ENCODE measurements around the gene KCNAB2. TPM values are rescaled to one million over a fixed set of nuclear protein-coding genes. Genes with fewer than 3 reads are reported as not detected.

KCNAB2 gene
- total RNA-seq, 1 donor, result 4.0 TPM

DNA sequence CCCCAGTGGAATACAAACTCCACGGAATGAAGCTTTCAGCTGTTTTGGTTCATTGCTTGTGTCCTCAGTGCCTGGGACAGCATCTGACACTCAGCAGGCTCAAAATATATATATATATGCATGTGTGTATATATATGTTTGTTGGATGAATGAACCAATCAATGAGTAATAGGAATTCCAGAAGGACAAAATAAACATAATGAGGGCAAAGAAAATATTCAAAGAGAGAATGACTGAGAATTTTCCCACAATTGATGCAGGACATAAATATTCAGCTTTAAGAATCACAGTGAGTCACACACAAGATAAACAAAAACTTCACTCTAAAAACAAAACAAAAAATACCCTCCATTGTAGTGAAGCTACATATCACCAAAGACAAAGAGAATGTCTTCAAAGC lies 70.4 kb downstream of the KCNAB2 start:
- DNase-seq (ENCODE audit: low read depth), result no peak
- TF ChIP-seq, protein P1, sequence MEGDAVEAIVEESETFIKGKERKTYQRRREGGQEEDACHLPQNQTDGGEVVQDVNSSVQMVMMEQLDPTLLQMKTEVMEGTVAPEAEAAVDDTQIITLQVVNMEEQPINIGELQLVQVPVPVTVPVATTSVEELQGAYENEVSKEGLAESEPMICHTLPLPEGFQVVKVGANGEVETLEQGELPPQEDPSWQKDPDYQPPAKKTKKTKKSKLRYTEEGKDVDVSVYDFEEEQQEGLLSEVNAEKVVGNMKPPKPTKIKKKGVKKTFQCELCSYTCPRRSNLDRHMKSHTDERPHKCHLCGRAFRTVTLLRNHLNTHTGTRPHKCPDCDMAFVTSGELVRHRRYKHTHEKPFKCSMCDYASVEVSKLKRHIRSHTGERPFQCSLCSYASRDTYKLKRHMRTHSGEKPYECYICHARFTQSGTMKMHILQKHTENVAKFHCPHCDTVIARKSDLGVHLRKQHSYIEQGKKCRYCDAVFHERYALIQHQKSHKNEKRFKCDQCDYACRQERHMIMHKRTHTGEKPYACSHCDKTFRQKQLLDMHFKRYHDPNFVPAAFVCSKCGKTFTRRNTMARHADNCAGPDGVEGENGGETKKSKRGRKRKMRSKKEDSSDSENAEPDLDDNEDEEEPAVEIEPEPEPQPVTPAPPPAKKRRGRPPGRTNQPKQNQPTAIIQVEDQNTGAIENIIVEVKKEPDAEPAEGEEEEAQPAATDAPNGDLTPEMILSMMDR (IDR thresholded peaks at IDR 0.05; ENCODE audit: insufficient read depth, low read length), result no peak
- no peak overlapping the region for H3K4me3 ChIP-seq (ENCODE audit: low read depth, low read length)

DNA sequence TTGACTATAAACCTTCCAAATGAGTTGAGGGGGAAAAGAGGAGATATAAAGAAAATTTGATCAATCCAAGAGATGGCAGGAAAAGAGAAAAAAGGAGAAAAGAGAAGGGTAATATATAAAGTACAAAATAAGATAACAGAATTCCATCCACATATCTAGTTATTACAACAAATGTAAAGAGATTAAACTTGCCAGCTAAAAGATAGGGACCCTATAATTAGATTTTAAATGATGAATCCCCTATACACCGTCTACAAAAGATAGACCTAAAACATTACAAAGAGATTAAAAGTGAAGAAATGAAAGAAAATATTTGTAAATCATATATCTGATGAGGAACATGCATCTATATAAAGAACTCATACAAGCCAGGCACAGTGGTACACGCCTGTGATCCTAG lies 71.4 kb downstream of the KCNAB2 start:
- TF ChIP-seq, protein P1 (IDR thresholded peaks at IDR 0.05; ENCODE audit: insufficient read depth, low read length), result no peak
- H3K4me3 ChIP-seq (ENCODE audit: low read depth, low read length), result no peak overlapping the region
- DNase-seq (ENCODE audit: low read depth), result no peak

DNA sequence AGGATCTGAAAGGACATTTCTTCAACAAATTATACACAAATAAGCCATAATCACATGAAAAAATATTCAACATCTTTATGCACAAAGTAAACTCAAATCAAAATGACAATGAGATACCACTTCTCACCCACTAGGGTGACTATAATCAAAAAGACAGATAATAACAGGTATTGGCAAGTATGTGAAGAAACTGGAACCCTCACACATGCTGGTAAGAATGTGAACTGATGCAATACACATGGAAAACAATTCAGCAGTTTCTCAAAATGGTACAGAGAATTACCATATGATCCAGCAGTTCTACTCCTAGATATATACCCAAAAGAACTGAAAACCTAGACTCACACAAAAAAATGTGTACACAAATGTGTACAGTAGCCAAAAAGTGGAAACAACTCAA lies 71.9 kb downstream of the KCNAB2 start:
- no peak for DNase-seq (ENCODE audit: low read depth)
- TF ChIP-seq, protein P1 (IDR thresholded peaks at IDR 0.05; ENCODE audit: insufficient read depth, low read length), result no peak
- H3K4me3 ChIP-seq (ENCODE audit: low read depth, low read length), result no peak overlapping the region

DNA sequence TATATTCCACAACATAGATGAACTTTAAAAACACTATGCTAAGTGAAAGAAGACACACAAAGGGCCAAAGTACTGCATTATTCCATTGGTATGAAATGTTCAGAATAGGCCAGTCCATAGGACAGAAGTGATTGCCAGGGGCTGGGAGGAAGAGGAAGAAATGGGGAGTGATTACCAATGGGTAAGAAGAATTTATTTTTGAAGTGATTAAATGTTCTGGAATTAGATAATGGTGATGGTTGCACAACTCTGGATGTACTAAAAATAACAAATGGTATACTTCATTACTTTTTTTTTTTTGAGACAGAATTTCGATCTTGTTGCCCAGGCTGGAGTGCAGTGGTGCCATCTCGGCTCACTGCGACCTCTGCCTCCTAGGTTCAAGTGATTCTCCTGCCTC lies 72.7 kb downstream of the KCNAB2 start:
- TF ChIP-seq, protein P1 (IDR thresholded peaks at IDR 0.05; ENCODE audit: insufficient read depth, low read length), result no peak
- no peak overlapping the region for H3K4me3 ChIP-seq (ENCODE audit: low read depth, low read length)
- DNase-seq (ENCODE audit: low read depth), result peak; percentile 23

DNA sequence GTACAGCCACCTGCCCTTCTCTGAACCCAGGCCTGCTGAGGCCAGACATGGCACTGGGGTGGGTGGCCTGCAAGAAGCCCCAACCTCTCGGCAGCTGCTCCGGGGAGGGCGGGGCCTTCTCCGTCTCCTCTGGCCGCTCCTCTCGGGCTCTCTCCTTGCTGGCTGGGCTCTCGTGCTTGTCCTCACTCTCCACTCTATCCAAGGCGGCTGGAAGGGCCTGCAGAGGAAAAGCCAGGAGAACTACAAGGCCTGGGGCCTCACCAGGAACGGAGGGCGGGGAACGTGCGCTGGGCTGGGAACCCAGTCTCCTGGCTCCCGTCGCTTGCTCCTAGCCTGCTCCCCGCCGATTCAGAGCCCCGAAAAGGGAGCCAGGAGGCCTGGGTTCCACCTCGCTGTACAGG lies 75.3 kb downstream of the KCNAB2 start:
- H3K4me3 ChIP-seq (ENCODE audit: low read depth, low read length), result no peak overlapping the region
- no peak for DNase-seq (ENCODE audit: low read depth)
- TF ChIP-seq, protein P1 (IDR thresholded peaks at IDR 0.05; ENCODE audit: insufficient read depth, low read length), result no peak

DNA sequence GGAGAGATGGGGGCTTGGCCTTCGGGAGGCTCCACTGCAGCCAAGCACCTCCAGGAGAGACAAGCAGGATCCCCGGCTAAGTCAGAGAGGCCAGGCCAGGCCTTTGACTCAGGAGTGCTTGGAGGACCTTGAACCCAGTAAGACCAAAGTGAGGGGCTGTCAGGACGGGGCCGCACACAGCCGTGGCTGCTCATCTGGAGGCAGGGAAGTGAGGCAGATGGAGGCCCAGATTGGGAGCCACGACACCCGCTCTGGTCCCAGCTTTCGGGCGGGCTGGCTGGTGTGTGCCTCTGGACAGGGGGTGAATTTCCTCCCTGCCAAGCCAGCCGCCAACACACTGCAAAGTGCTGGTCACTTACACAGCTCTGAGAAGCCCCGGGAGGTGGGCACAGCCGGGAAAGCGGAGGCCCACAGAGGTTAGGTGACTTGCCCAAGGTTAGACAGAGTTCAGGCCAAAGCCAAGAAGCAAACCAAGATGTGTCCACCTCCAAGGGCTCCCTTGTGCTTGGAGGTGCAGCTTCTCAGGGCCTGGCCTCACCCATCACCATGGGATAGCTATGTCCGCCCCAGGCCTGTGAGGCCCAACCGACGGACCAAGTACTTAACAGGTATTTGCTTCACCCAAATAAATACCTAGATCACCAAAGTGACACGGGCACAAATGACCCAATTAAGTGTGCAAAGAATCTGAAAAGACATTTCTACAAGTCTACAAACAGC lies 76.1 kb downstream of the KCNAB2 start:
- TF ChIP-seq, protein P1 (IDR thresholded peaks at IDR 0.05; ENCODE audit: insufficient read depth, low read length), result no peak
- no peak for DNase-seq (ENCODE audit: low read depth)
- no peak overlapping the region for H3K4me3 ChIP-seq (ENCODE audit: low read depth, low read length)

DNA sequence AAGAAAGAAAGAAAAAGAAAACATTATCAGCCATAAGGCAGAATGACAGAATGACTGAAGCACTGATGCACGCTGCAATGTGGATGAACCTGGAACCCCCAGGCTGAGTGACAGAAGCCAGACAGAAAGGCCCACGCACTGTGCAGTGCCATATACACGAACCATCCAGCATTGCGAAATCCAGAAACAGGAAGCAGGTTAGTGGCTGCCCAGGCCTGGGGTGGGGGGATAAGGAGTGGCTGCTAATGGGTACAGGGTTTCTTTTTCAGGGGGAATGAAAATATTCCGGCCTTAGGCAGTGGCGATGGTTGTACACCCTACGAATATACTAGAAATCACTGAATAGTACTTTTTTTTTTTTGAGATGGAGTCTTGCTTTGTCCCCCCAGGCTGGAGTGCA lies 77.4 kb downstream of the KCNAB2 start:
- no peak for DNase-seq (ENCODE audit: low read depth)
- TF ChIP-seq, protein P1 (IDR thresholded peaks at IDR 0.05; ENCODE audit: insufficient read depth, low read length), result no peak
- no peak overlapping the region for H3K4me3 ChIP-seq (ENCODE audit: low read depth, low read length)

Data from fibroblast of the aortic adventitia (primary cell).